ENCODE measurements around the gene KRTAP5-11.

GRCh38 chr11:71577469-71578004, 5.1 kb downstream of the KRTAP5-11 start:
- TF ChIP-seq CTCF (conservative IDR thresholded peaks at IDR 0.05 in 1 of 2, IDR thresholded peaks at IDR 0.05 in 1 of 2; ENCODE audit: extremely low read depth in 1 of 2, insufficient read depth in 1 of 2, low read depth in 1 of 2, low read length in 2 of 2) (no peak), EZH2 (IDR thresholded peaks at IDR 0.05; ENCODE audit: borderline replicate concordance, low read length) (no peak)

All from mammary epithelial cell (primary cell).